OCI-LY3 (cell line): ENCODE results near the gene ASS1.
A peak's percentile ranks its signal among the peaks of the same experiment; 100 is the strongest.

Experiments
- H2AFZ ChIP-seq: fragments of 200-600, 300-600 bp; shearing (Covaris generic); 2 replicates; pipeline ENCODE4 v1.6.0; 2014; ENCODE audit warnings: antibody characterized with exemption, low read depth, low read length
- H3K27ac ChIP-seq: fragments of 200-600, 300-600 bp; sonication (generic); 2 replicates; pipeline ENCODE4 v1.5.1; 2014; ENCODE audit warnings: mild to moderate bottlenecking, low read length, moderate library complexity, mixed read lengths
- H3K27me3 ChIP-seq: fragments of 200-600, 300-600 bp; sonication (generic); 2 replicates; pipeline ENCODE4 v1.6.1; 2014; ENCODE audit warnings: low read depth, low read length, mixed read lengths
- H3K36me3 ChIP-seq: fragments of 200-600, 300-600 bp; sonication (generic); replicated peaks from 2 replicates; pipeline ENCODE3; 2014; ENCODE audit warnings: low read depth, low read length, mixed read lengths
- H3K4me1 ChIP-seq: fragments of 300-600, 200-600 bp; sonication (generic); 2 replicates; pipeline ENCODE4 v1.6.1; 2014; ENCODE audit warnings: low read length, mixed read lengths
- H3K4me2 ChIP-seq: fragments of 200-600, 300-600 bp; sonication (generic); 2 replicates; pipeline ENCODE4 v1.6.1; 2014; ENCODE audit warnings: low read length, mixed read lengths
- H3K4me3 ChIP-seq: fragments of 300-600, 200-600 bp; sonication (generic); 2 replicates; pipeline ENCODE4 v1.5.1; 2014; ENCODE audit warnings: antibody characterized with exemption, mild to moderate bottlenecking, low read length, moderate library complexity
- H3K79me2 ChIP-seq: fragments of 300-600, 200-600 bp; shearing (Covaris generic); 2 replicates; pipeline ENCODE4 v1.6.1; 2014; ENCODE audit warnings: mild to moderate bottlenecking, low read length, mixed read lengths
- H3K9ac ChIP-seq: fragments of 300-600, 200-600 bp; shearing (Covaris generic); 2 replicates; pipeline ENCODE4 v1.6.0; 2014; ENCODE audit warnings: mild to moderate bottlenecking, low read length, moderate library complexity
- H3K9me3 ChIP-seq: fragments of 200-600, 300-600 bp; shearing (Covaris generic); 2 replicates; pipeline ENCODE4 v1.6.1; 2014; ENCODE audit warnings: low read length, mixed read lengths; ENCODE audit not compliant: insufficient read depth
- H4K20me1 ChIP-seq: fragments of 200-600, 300-600 bp; sonication (generic); 2 replicates; pipeline ENCODE4 v1.6.1; 2016; ENCODE audit warnings: low read length, mixed read lengths; ENCODE audit not compliant: insufficient read depth
- EZH2phosphoT487 ChIP-seq: fragments of 200-600 bp; shearing (Covaris generic); IDR thresholded peaks from 2 replicates; pipeline ENCODE4 v1.6.1; 2018; ENCODE audit warnings: antibody characterized with exemption, mixed run types, low read depth
- TF ChIP-seq, protein P1 (sequence below): fragments of 200-600, 300-600 bp; sonication (generic); IDR thresholded peaks from 2 replicates; pipeline ENCODE4 v1.5.1; 2014; ENCODE audit warnings: antibody characterized with exemption, low read length, low read depth

Gene ASS1

GRCh38 chr9:130451509-130452388, 7.0 kb downstream of the ASS1 start:
- no peak overlapping the region for H3K4me2 ChIP-seq
- H3K36me3 ChIP-seq: no peaks in the 10 kb centered on the region
- peaks cover 25% of the 10 kb centered on the region for H3K4me1 ChIP-seq

DNA sequence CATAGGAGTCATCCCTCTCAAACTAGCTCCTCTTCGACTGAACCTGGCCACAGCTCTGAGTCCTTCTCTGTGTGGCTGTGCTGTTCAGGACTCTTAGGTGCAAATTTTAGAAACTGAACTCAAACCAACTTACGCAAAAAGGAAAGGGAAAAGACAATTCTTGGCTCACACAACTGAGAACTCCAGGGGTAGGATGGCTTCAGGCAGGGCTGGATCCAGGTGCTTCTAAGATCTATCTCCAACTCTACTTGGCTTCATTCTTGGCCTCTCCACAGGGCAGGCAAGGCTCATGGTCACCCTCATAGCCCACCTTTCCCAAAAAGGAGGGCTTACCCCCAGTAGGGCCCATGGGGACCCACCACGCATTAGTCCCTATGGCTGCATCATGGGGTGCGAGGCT, 8.1 kb downstream of the ASS1 start:
- Histone ChIP-seq H3K79me2 (no peaks in the 10 kb centered on the region), H3K36me3 (no peaks in the 10 kb centered on the region), H3K27me3 (no peaks in the 10 kb centered on the region), H3K9me3 (no peaks in the 10 kb centered on the region), H3K9ac (no peak overlapping the region), H3K4me1 (peaks cover 18% of the 10 kb centered on the region), H3K4me3 (no peak overlapping the region), H3K4me2 (no peak overlapping the region), H3K27ac (no peak overlapping the region), H2AFZ (no peak overlapping the region), H4K20me1 (no peaks in the 10 kb centered on the region)
- no peak for TF ChIP-seq EZH2phosphoT487
- TF ChIP-seq, protein P1, sequence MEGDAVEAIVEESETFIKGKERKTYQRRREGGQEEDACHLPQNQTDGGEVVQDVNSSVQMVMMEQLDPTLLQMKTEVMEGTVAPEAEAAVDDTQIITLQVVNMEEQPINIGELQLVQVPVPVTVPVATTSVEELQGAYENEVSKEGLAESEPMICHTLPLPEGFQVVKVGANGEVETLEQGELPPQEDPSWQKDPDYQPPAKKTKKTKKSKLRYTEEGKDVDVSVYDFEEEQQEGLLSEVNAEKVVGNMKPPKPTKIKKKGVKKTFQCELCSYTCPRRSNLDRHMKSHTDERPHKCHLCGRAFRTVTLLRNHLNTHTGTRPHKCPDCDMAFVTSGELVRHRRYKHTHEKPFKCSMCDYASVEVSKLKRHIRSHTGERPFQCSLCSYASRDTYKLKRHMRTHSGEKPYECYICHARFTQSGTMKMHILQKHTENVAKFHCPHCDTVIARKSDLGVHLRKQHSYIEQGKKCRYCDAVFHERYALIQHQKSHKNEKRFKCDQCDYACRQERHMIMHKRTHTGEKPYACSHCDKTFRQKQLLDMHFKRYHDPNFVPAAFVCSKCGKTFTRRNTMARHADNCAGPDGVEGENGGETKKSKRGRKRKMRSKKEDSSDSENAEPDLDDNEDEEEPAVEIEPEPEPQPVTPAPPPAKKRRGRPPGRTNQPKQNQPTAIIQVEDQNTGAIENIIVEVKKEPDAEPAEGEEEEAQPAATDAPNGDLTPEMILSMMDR: no peak

More at GRCh38 chr9:130451509-130452388, 7.0 kb downstream of the ASS1 start:
- no peaks in the 10 kb centered on the region for H3K79me2 ChIP-seq
- no peak for TF ChIP-seq EZH2phosphoT487
- TF ChIP-seq, protein P1: peak; percentile 41
- no peaks in the 10 kb centered on the region for H3K9me3 ChIP-seq
- H3K27ac ChIP-seq: no peak overlapping the region
- H3K27me3 ChIP-seq: no peaks in the 10 kb centered on the region
- no peak overlapping the region for H3K4me3 ChIP-seq
- H3K9ac ChIP-seq: no peak overlapping the region
- H2AFZ ChIP-seq: no peak overlapping the region
- no peaks in the 10 kb centered on the region for H4K20me1 ChIP-seq

- H3K4me3 ChIP-seq: no peak overlapping the region
- H3K27me3 ChIP-seq: no peaks in the 10 kb centered on the region
- H3K9ac ChIP-seq: no peak overlapping the region
- no peak for TF ChIP-seq EZH2phosphoT487
- TF ChIP-seq, protein P1: no peak
- no peaks in the 10 kb centered on the region for H3K36me3 ChIP-seq
- H3K4me1 ChIP-seq: peaks cover 12% of the 10 kb centered on the region
- no peaks in the 10 kb centered on the region for H3K79me2 ChIP-seq
- H3K27ac ChIP-seq: no peak overlapping the region
- no peak overlapping the region for H3K4me2 ChIP-seq
- no peaks in the 10 kb centered on the region for H4K20me1 ChIP-seq
- H3K9me3 ChIP-seq: no peaks in the 10 kb centered on the region
- H2AFZ ChIP-seq: no peak overlapping the region
Measured at GRCh38 chr9:130453487-130453886, 8.7 kb downstream of the ASS1 start.

DNA sequence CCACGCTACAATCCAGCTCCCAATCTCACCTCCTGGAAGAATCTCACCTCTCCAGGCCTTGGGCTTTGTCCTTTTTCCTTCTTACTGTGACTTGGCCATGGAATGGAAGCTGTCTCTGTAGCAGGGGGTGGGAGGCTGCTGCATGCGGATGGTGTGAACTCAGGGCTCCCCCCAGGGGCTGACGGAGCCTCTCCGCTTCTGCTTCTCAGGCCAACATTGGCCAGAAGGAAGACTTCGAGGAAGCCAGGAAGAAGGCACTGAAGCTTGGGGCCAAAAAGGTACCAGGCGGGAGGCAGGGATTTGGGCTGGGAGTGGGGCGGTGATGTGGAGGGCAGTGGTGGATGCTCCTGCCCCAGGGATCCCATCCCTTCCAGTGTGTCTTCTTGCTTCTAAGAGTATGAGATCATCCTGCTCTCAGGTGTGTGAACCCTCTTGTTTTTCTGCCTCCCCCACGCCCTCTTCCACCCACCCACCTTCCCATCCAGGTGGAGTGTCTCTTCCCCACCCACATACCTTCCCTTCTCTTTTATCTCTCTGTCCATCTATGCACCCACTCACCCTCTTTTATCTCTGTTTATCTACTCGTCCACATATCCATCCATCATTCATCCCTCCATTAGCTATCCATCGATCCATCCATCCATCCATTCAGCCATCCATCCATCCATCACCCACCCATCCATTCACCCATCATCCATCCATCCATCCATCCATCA, 9.5 kb downstream of the ASS1 start:
- Histone ChIP-seq H2AFZ (no peak overlapping the region), H3K27ac (no peak overlapping the region), H3K36me3 (no peaks in the 10 kb centered on the region), H3K9ac (no peak overlapping the region), H3K9me3 (no peaks in the 10 kb centered on the region), H3K4me2 (no peak overlapping the region), H4K20me1 (no peaks in the 10 kb centered on the region), H3K4me3 (no peak overlapping the region), H3K4me1 (peaks cover 6% of the 10 kb centered on the region; the same call in 1 of the 2 replicates), H3K27me3 (no peaks in the 10 kb centered on the region), H3K79me2 (no peaks in the 10 kb centered on the region)
- TF ChIP-seq, protein P1: no peak
- TF ChIP-seq EZH2phosphoT487: no peak
